GM19438 (cell line): ENCODE data around the gene SH3BP1.

Experiments
- ATAC-seq: cut with Tn5 transposase; IDR thresholded peaks from one replicate; pipeline ENCODE4 v1.9.1; 2021; ENCODE audit warnings: low read depth; ENCODE audit not compliant: unreplicated experiment

SH3BP1 gene

GRCh38 chr22:37701141-37701786, 61.8 kb downstream of the SH3BP1 start:
- no peak for ATAC-seq

- no peak for ATAC-seq
Measured at GRCh38 chr22:37703906-37704305, 64.4 kb downstream of the SH3BP1 start.

- ATAC-seq = no peak
Measured at GRCh38 chr22:37704645-37705044, 65.2 kb downstream of the SH3BP1 start.

- ATAC-seq = no peak
Measured at GRCh38 chr22:37705205-37705604, 65.7 kb downstream of the SH3BP1 start.
